Stomach (tissue), 4 donors: Measurements from ENCODE around the gene NAALADL2.

Experiments used
- CTCF ChIP-seq, 7 experiments: fragments of 450-650 bp in 4 of 7; fragments of 200-600 bp in 3 of 7; sonication (generic) in 3 of 7; IDR thresholded peaks; one replicate each; pipeline ENCODE4 v1.5.1; 2016 to 2019; ENCODE audit warnings: antibody characterized with exemption in 7 of 7, control low read depth in 2 of 7, mild to moderate bottlenecking in 1 of 7
- EP300 ChIP-seq: sonication (generic); formaldehyde crosslinking; IDR thresholded peaks from one replicate; pipeline ENCODE4 v1.6.1; 2017; ENCODE audit warnings: antibody characterized with exemption

- TF ChIP-seq CTCF (IDR thresholded peaks at IDR 0.05) (no peak), EP300 (no peak)
Measured at GRCh38 chr3:175484666-175485065, 625.5 kb downstream of the NAALADL2 start.
